Naive B cell (primary cell): Measurements from ENCODE around the gene REPIN1. TPM values are rescaled to one million over a fixed set of nuclear protein-coding genes. Genes with fewer than 3 reads are reported as not detected.
A peak's percentile ranks its signal among the peaks of the same experiment; 100 is the strongest.

Experiments used
- ATAC-seq, 2 donors: fragments of 150-1000 bp; cut with Tn5 transposase; 2 replicates each; pipeline ENCODE4 v1.10.0; 2021; ENCODE audit warnings: low read depth in 2 of 2, mild to moderate bottlenecking in 2 of 2, moderate library complexity in 2 of 2
- DNase-seq: peaks from one replicate; pipeline ENCODE4 v3.0.0; 2022
- H3K27ac Mint-ChIP-seq, 6 donors: one replicate each; pipeline ENCODE4 v1.8.0; 2020 to 2022; ENCODE audit warnings: mild to moderate bottlenecking in 6 of 6, mixed read lengths in 6 of 6, moderate library complexity in 5 of 6, inconsistent platforms in 2 of 6
- H3K27me3 Mint-ChIP-seq, 3 donors: one replicate each; pipeline ENCODE4 v1.8.0; 2021 to 2022; ENCODE audit warnings: mixed read lengths in 3 of 3, mild to moderate bottlenecking in 1 of 3
- H3K36me3 Mint-ChIP-seq, 2 donors: one replicate each; pipeline ENCODE4 v1.8.0; 2020 to 2022; ENCODE audit warnings: mixed read lengths in 2 of 2, inconsistent platforms in 1 of 2, mild to moderate bottlenecking in 1 of 2
- H3K4me1 Mint-ChIP-seq, 3 donors: one replicate each; pipeline ENCODE4 v1.8.0; 2020 to 2022; ENCODE audit warnings: mixed read lengths in 3 of 3, inconsistent platforms in 1 of 3, mild to moderate bottlenecking in 1 of 3, moderate library complexity in 1 of 3
- H3K4me3 Mint-ChIP-seq, 8 donors: one replicate each; pipeline ENCODE4 v1.8.0; 2020 to 2022; ENCODE audit warnings: mild to moderate bottlenecking in 8 of 8, mixed read lengths in 8 of 8, moderate library complexity in 8 of 8, inconsistent platforms in 2 of 8
- H3K9me3 Mint-ChIP-seq, 7 donors: one replicate each; pipeline ENCODE4 v1.8.0; 2020 to 2022; ENCODE audit warnings: mixed read lengths in 7 of 7, mild to moderate bottlenecking in 5 of 7, inconsistent platforms in 2 of 7, moderate library complexity in 1 of 7
- polyA plus RNA-seq, 6 donors: library from polyadenylated mRNA; unstranded; fragments of 300-500 nt; fragmentation: Illumina TruSeq; gene quantifications; one replicate each; pipeline ENCODE4 v1.2.3, GENCODE V29; 2021; ENCODE audit warnings: low read depth in 6 of 6

The REPIN1 gene
- polyA plus RNA-seq, 6 donors from 2014 or later, result 46.3 to 115 (median 68.5) TPM

- peak; percentile 70 for DNase-seq
- H3K27ac Mint-ChIP-seq, result peak overlapping the region; percentile 97 to 100 (median 100)
- no peaks in the 10 kb centered on the region for H3K36me3 Mint-ChIP-seq
- H3K4me1 Mint-ChIP-seq, result peaks cover 31 to 69% (median 59%) of the 10 kb centered on the region in 3 donors
- peak overlapping the region; percentile 91 to 99 (median 96) for H3K4me3 Mint-ChIP-seq
- H3K9me3 Mint-ChIP-seq, result no peaks in the 10 kb centered on the region
- ATAC-seq, result peak; percentile 42 to 44
- H3K27me3 Mint-ChIP-seq, result no peaks in the 10 kb centered on the region
These were observed 494 bp downstream of the REPIN1 start for GRCh38 chr7:150368884-150369747.

GRCh38 chr7:150369748-150370501 lies 1.3 kb downstream of the REPIN1 start:
- Mint-ChIP-seq H3K36me3 (no peaks in the 10 kb centered on the region), H3K9me3 (no peaks in the 10 kb centered on the region), H3K4me3 (peak overlapping the region; percentile 91 to 99 (median 96)), H3K27ac (peak overlapping the region; percentile 97 to 100 (median 99)), H3K4me1 (peaks cover 32 to 69% (median 62%) of the 10 kb centered on the region in 3 donors), H3K27me3 (no peaks in the 10 kb centered on the region)
- ATAC-seq (no peak), DNase-seq (no peak)

GRCh38 chr7:150370612-150371071 lies 2.0 kb downstream of the REPIN1 start:
- ATAC-seq, result no peak
- no peak for DNase-seq
- Mint-ChIP-seq H3K27me3 (no peaks in the 10 kb centered on the region), H3K4me3 (peak overlapping the region; percentile 12 to 99 (median 92)), H3K27ac (peak overlapping the region; percentile 49 to 100 (median 88)), H3K36me3 (no peaks in the 10 kb centered on the region), H3K4me1 (peaks cover 31 to 62% (median 55%) of the 10 kb centered on the region in 3 donors), H3K9me3 (no peaks in the 10 kb centered on the region)

GRCh38 chr7:150371131-150371995 lies 2.7 kb downstream of the REPIN1 start:
- peaks cover 31 to 62% (median 55%) of the 10 kb centered on the region in 3 donors for H3K4me1 Mint-ChIP-seq
- H3K9me3 Mint-ChIP-seq, result no peaks in the 10 kb centered on the region
- peak overlapping the region in 1 of 8 donors; percentile 99 for H3K4me3 Mint-ChIP-seq
- DNase-seq (no peak), ATAC-seq (no peak)
- no peaks in the 10 kb centered on the region for H3K27me3 Mint-ChIP-seq
- H3K27ac Mint-ChIP-seq, result peak overlapping the region in 3 of 6 donors; percentile 24 to 100 (median 69)
- no peaks in the 10 kb centered on the region for H3K36me3 Mint-ChIP-seq

DNA sequence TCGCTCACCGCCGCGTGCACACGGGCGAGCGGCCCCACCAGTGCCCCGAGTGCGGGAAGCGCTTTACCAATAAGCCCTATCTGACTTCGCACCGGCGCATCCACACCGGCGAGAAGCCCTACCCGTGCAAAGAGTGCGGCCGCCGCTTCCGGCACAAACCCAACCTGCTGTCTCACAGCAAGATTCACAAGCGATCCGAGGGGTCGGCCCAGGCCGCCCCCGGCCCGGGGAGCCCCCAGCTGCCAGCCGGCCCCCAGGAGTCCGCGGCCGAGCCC lies 3.3 kb downstream of the REPIN1 start:
- DNase-seq (no peak), ATAC-seq (no peak)
- Mint-ChIP-seq H3K4me3 (no peak overlapping the region), H3K27me3 (no peaks in the 10 kb centered on the region), H3K36me3 (no peaks in the 10 kb centered on the region), H3K27ac (no peak overlapping the region), H3K4me1 (peaks cover 36 to 63% (median 58%) of the 10 kb centered on the region in 3 donors), H3K9me3 (no peaks in the 10 kb centered on the region)

GRCh38 chr7:150372271-150373048 lies 3.8 kb downstream of the REPIN1 start:
- H3K4me1 Mint-ChIP-seq, result peaks cover 41 to 62% (median 59%) of the 10 kb centered on the region in 3 donors
- DNase-seq, result no peak
- H3K27me3 Mint-ChIP-seq, result no peaks in the 10 kb centered on the region
- H3K36me3 Mint-ChIP-seq, result no peaks in the 10 kb centered on the region
- H3K9me3 Mint-ChIP-seq, result no peaks in the 10 kb centered on the region
- peak overlapping the region in 3 of 6 donors; percentile 82 to 93 (median 92) for H3K27ac Mint-ChIP-seq
- peak overlapping the region in 1 of 8 donors; percentile 65 for H3K4me3 Mint-ChIP-seq
- ATAC-seq, result no peak

DNA sequence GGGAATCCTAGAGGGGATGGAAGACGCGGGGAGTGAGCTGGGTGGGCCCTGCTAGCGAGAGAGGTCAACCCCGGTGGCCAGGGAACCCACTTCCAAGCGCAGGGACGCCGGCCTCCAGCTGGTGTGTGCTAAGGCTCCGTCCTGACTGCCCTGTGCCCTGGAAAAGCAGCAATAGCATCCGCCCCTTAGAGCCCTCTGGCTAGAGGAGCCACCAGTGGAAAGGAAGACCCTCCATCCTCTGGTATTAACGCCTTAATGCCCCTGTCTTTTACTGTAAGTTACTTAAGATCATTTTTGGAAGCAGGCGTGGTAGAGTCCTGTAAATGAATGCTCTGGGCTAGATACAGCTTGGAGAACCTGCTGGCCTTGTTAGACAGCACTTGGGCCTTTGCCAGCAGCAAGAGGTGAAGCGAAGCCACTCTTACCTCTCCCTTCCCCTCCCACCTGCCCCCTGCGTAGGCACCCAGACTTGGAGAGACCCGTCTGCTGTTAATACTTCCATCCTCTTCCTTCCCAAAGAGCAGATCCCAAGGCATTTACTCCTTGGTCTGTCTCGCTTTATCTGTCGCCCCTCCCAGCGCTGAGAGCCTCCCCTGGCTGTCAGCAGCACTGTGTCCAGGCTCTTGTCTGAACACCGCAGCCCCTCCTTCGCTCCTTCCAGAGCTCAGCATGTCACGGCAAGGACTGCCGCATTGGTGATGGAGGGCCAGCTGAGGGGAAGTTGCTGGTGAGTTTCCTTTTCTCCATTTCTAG lies 4.6 kb downstream of the REPIN1 start:
- no peak for ATAC-seq
- Mint-ChIP-seq H3K36me3 (no peaks in the 10 kb centered on the region), H3K9me3 (no peaks in the 10 kb centered on the region), H3K4me3 (peak overlapping the region in 3 of 8 donors; percentile 10 to 65 (median 19)), H3K4me1 (peaks cover 45 to 64% (median 60%) of the 10 kb centered on the region in 3 donors), H3K27ac (peak overlapping the region; percentile 60 to 93 (median 86)), H3K27me3 (no peaks in the 10 kb centered on the region)
- no peak for DNase-seq

- Mint-ChIP-seq H3K9me3 (no peaks in the 10 kb centered on the region), H3K4me1 (peaks cover 45 to 65% (median 61%) of the 10 kb centered on the region in 3 donors), H3K27me3 (no peaks in the 10 kb centered on the region), H3K4me3 (peak overlapping the region in 2 of 8 donors; percentile 13 to 65), H3K27ac (peak overlapping the region in 5 of 6 donors; percentile 13 to 89 (median 47)), H3K36me3 (no peaks in the 10 kb centered on the region)
- DNase-seq (no peak), ATAC-seq (no peak)
These were observed 5.4 kb downstream of the REPIN1 start for GRCh38 chr7:150374026-150374425.

DNA sequence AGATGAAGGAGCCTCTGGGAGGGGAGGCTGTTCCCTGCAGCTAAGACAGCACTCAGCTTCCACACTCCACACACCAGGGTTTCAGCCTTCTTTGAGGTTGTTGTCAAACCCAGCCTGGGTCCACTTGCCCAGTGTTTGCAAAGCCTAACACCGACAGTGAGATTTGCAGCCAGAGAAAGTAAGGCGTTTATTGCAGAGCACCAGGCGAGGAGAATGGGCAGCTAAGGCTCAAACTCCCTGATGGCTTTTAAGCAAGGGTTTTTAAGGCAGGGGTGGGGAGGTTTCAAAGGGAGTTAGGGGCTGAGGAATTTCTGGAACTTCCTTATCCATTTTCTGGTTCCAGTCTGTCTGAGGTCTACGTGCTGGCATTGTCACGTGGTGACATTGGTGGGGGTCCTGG lies 5.8 kb downstream of the REPIN1 start:
- Mint-ChIP-seq H3K4me3 (peak overlapping the region in 1 of 8 donors; percentile 65), H3K27ac (peak overlapping the region; percentile 13 to 90 (median 80)), H3K36me3 (no peaks in the 10 kb centered on the region), H3K4me1 (peaks cover 44 to 60% (median 57%) of the 10 kb centered on the region in 3 donors), H3K9me3 (no peaks in the 10 kb centered on the region), H3K27me3 (no peaks in the 10 kb centered on the region)
- DNase-seq, result no peak
- no peak for ATAC-seq

GRCh38 chr7:150375662-150376521 lies 7.3 kb downstream of the REPIN1 start:
- Mint-ChIP-seq H3K4me3 (peak overlapping the region in 6 of 8 donors; percentile 5 to 77 (median 43)), H3K4me1 (peaks cover 46 to 61% (median 57%) of the 10 kb centered on the region in 3 donors), H3K27me3 (no peaks in the 10 kb centered on the region), H3K9me3 (no peaks in the 10 kb centered on the region), H3K36me3 (no peaks in the 10 kb centered on the region), H3K27ac (peak overlapping the region; percentile 81 to 97 (median 94))
- peak in 1 of 2 donors; percentile 0 for ATAC-seq
- no peak for DNase-seq

- peak overlapping the region in 4 of 8 donors; percentile 5 to 77 (median 68) for H3K4me3 Mint-ChIP-seq
- no peaks in the 10 kb centered on the region for H3K27me3 Mint-ChIP-seq
- peaks cover 46 to 64% (median 60%) of the 10 kb centered on the region in 3 donors for H3K4me1 Mint-ChIP-seq
- ATAC-seq (no peak), DNase-seq (no peak)
- peak overlapping the region; percentile 70 to 97 (median 96) for H3K27ac Mint-ChIP-seq
- no peaks in the 10 kb centered on the region for H3K36me3 Mint-ChIP-seq
- no peaks in the 10 kb centered on the region for H3K9me3 Mint-ChIP-seq
These were observed 7.9 kb downstream of the REPIN1 start for GRCh38 chr7:150376560-150376959.
